ENCODE measurements around the gene SHISA6.
"Not testable (repeated sequence)": the region's sequence is repeated elsewhere in the genome, so short reads cannot be mapped to it uniquely, and the experiment has no call there.

SHISA6 gene

DNA sequence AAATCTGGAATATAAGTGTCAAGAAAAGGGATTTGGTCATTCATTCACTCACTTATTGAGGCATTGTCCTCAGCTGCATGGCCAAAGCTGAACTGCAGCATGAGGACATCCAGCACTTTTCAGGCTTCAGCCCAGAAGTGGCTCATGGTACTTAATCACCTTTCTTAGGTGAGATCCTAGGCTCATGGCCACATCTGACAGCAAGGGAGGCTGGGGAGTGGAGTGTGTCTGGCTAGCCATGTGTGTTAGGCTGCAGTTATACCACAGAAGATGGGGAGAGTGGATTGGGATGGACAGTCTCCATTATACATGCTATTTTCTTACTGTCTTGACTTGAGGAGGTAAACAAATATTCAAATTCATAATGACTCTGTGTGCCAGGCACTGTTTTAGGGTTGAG lies 68.8 kb downstream of the SHISA6 start:
- TF ChIP-seq ISL1 (CRISPR knock-in tag; IDR thresholded peaks at IDR 0.05) (no peak), BACH2 (CRISPR knock-in tag; IDR thresholded peaks at IDR 0.05; ENCODE audit: borderline replicate concordance) (no peak), ARNTL (CRISPR knock-in tag; IDR thresholded peaks at IDR 0.05; ENCODE audit: borderline replicate concordance, low read depth) (no peak), TOX (CRISPR knock-in tag; IDR thresholded peaks at IDR 0.05; ENCODE audit: borderline replicate concordance) (no peak), RARB (CRISPR knock-in tag; IDR thresholded peaks at IDR 0.05) (no peak), GLIS3 (CRISPR knock-in tag; IDR thresholded peaks at IDR 0.05) (no peak), ZFP30 (CRISPR knock-in tag; IDR thresholded peaks at IDR 0.05) (no peak), PPARA (CRISPR knock-in tag; IDR thresholded peaks at IDR 0.05; ENCODE audit: borderline replicate concordance) (no peak), ZFP3 (CRISPR knock-in tag; IDR thresholded peaks at IDR 0.05) (no peak), PATZ1 (CRISPR knock-in tag; IDR thresholded peaks at IDR 0.05; ENCODE audit: borderline replicate concordance) (no peak), ZNF8 (CRISPR knock-in tag; IDR thresholded peaks at IDR 0.05) (no peak), TCF4 (CRISPR knock-in tag; IDR thresholded peaks at IDR 0.05; ENCODE audit: borderline replicate concordance) (no peak)
- TF ChIP-seq, protein P1, sequence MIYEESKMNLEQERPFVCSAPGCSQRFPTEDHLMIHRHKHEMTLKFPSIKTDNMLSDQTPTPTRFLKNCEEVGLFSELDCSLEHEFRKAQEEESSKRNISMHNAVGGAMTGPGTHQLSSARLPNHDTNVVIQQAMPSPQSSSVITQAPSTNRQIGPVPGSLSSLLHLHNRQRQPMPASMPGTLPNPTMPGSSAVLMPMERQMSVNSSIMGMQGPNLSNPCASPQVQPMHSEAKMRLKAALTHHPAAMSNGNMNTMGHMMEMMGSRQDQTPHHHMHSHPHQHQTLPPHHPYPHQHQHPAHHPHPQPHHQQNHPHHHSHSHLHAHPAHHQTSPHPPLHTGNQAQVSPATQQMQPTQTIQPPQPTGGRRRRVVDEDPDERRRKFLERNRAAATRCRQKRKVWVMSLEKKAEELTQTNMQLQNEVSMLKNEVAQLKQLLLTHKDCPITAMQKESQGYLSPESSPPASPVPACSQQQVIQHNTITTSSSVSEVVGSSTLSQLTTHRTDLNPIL (CRISPR knock-in tag; IDR thresholded peaks at IDR 0.05; ENCODE audit: low read depth) = no peak
- no peak for ATAC-seq

DNA sequence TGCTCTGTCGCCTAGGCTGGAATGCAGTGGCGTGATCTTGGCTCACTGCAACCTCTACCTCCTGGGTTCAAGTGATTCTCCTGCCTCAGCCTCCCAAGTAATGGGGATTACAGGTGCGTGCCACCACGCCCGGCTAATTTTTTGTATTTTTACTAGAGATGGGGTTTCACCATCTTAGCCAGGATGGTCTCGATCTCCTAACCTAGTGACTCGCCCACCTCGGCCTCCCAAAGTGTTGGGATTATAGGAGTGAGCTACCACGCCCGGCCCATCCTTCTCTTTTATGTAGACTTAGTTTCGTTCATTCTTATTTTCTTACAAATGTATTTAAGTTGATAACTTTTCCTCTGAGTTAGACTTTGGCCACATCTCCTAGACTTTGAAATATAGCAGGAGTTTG lies 75.4 kb downstream of the SHISA6 start:
- not testable (repeated sequence) for ATAC-seq

DNA sequence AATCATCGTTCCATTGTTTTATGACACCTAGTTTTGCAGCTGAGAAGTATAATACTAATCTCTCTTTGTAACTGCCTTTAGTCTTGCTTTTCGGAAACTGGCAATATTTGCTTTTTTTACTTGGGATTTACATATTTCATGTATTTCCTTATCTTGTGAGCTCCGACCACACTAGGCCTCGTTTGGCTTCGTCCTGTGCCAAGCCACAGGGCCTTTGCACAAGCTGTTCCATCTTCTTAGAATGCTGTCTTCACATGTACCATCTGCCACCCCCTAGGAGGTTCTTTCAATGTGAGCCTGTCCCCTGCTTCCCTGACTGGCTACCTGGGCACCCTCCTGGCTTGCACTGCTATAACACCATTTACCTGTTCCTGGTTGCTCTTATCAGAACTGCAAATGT lies 77.2 kb downstream of the SHISA6 start:
- no peak for ATAC-seq
- TF ChIP-seq ZNF8 (CRISPR knock-in tag; IDR thresholded peaks at IDR 0.05) = no peak
- no peak for TF ChIP-seq GLIS3 (CRISPR knock-in tag; IDR thresholded peaks at IDR 0.05)
- no peak for TF ChIP-seq ESRRG (CRISPR knock-in tag; IDR thresholded peaks at IDR 0.05)
- TF ChIP-seq, protein P1 (CRISPR knock-in tag; IDR thresholded peaks at IDR 0.05; ENCODE audit: low read depth) = no peak
- TF ChIP-seq SNAI2 (CRISPR knock-in tag; IDR thresholded peaks at IDR 0.05) = no peak
- no peak for TF ChIP-seq OSR1 (CRISPR knock-in tag; IDR thresholded peaks at IDR 0.05)
- no peak for TF ChIP-seq ISL1 (CRISPR knock-in tag; IDR thresholded peaks at IDR 0.05)
- no peak for TF ChIP-seq BACH2 (CRISPR knock-in tag; IDR thresholded peaks at IDR 0.05; ENCODE audit: borderline replicate concordance)
- TF ChIP-seq ARNTL (CRISPR knock-in tag; IDR thresholded peaks at IDR 0.05; ENCODE audit: borderline replicate concordance, low read depth) = no peak
- no peak for TF ChIP-seq TCF4 (CRISPR knock-in tag; IDR thresholded peaks at IDR 0.05; ENCODE audit: borderline replicate concordance)
- no peak for TF ChIP-seq RARB (CRISPR knock-in tag; IDR thresholded peaks at IDR 0.05)
- TF ChIP-seq CSDC2 (CRISPR knock-in tag; IDR thresholded peaks at IDR 0.05) = no peak
- no peak for TF ChIP-seq ZNF565 (CRISPR knock-in tag; conservative IDR thresholded peaks at IDR 0.05; ENCODE audit: low read depth)
- no peak for TF ChIP-seq TSHZ2 (CRISPR knock-in tag; IDR thresholded peaks at IDR 0.05)

- TF ChIP-seq POU6F1 (CRISPR knock-in tag; IDR thresholded peaks at IDR 0.05; ENCODE audit: borderline replicate concordance, low read depth) (no peak), ARNTL (CRISPR knock-in tag; IDR thresholded peaks at IDR 0.05; ENCODE audit: borderline replicate concordance, low read depth) (no peak), RARB (CRISPR knock-in tag; IDR thresholded peaks at IDR 0.05) (no peak), PATZ1 (CRISPR knock-in tag; IDR thresholded peaks at IDR 0.05; ENCODE audit: borderline replicate concordance) (no peak), ZC3H10 (CRISPR knock-in tag; IDR thresholded peaks at IDR 0.05) (no peak), CSRNP3 (CRISPR knock-in tag; IDR thresholded peaks at IDR 0.05) (no peak), OSR1 (CRISPR knock-in tag; IDR thresholded peaks at IDR 0.05) (no peak), PPARA (CRISPR knock-in tag; IDR thresholded peaks at IDR 0.05; ENCODE audit: borderline replicate concordance) (no peak)
- TF ChIP-seq, protein P1 (CRISPR knock-in tag; IDR thresholded peaks at IDR 0.05; ENCODE audit: low read depth) = no peak
- no peak for ATAC-seq
Measured at GRCh38 chr17:11319894-11320293, 78.9 kb downstream of the SHISA6 start.

Data from SK-N-SH treated with all-trans-retinoic acid at 6 μM for 48 hours (cell line).